Measurements from ENCODE around the gene TRAF3IP1.

DNA sequence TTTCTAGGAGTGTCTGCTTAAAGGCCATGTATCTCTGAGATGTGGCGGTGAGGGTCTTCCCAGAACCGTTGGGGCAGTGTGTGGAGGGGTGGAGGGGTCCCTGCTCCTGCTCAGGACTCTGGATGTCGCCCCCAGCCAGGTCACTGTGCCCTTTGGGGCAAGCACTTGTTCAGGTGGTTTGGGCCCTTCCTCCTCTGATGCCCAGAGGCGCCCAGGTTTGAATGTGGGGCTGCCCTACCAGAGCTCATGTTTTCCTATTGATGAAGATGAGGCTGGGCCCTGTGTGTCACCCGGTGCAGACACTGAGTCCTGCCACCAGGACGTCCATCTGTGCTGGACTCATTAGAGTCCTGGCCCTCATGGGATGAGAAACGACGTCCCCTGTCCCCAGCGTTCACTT, 17.6 kb upstream of the TRAF3IP1 start:
- TF ChIP-seq, protein P1, sequence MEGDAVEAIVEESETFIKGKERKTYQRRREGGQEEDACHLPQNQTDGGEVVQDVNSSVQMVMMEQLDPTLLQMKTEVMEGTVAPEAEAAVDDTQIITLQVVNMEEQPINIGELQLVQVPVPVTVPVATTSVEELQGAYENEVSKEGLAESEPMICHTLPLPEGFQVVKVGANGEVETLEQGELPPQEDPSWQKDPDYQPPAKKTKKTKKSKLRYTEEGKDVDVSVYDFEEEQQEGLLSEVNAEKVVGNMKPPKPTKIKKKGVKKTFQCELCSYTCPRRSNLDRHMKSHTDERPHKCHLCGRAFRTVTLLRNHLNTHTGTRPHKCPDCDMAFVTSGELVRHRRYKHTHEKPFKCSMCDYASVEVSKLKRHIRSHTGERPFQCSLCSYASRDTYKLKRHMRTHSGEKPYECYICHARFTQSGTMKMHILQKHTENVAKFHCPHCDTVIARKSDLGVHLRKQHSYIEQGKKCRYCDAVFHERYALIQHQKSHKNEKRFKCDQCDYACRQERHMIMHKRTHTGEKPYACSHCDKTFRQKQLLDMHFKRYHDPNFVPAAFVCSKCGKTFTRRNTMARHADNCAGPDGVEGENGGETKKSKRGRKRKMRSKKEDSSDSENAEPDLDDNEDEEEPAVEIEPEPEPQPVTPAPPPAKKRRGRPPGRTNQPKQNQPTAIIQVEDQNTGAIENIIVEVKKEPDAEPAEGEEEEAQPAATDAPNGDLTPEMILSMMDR (IDR thresholded peaks at IDR 0.05): no peak
- TF ChIP-seq POLR2A (IDR thresholded peaks at IDR 0.05): no peak

All from body of pancreas (tissue), 4 donors.